Measurements from ENCODE around the gene FAM76B. TPM values are rescaled to one million over a fixed set of nuclear protein-coding genes. Genes with fewer than 3 reads are reported as not detected.

FAM76B gene
- polyA plus RNA-seq, 1 donor (not counting 4 experiments of a cell fraction or from before 2014, with no cell fraction given) = 17.4 TPM

GRCh38 chr11:95725196-95725595 lies 64.4 kb downstream of the FAM76B start:
- TF ChIP-seq, protein P1, sequence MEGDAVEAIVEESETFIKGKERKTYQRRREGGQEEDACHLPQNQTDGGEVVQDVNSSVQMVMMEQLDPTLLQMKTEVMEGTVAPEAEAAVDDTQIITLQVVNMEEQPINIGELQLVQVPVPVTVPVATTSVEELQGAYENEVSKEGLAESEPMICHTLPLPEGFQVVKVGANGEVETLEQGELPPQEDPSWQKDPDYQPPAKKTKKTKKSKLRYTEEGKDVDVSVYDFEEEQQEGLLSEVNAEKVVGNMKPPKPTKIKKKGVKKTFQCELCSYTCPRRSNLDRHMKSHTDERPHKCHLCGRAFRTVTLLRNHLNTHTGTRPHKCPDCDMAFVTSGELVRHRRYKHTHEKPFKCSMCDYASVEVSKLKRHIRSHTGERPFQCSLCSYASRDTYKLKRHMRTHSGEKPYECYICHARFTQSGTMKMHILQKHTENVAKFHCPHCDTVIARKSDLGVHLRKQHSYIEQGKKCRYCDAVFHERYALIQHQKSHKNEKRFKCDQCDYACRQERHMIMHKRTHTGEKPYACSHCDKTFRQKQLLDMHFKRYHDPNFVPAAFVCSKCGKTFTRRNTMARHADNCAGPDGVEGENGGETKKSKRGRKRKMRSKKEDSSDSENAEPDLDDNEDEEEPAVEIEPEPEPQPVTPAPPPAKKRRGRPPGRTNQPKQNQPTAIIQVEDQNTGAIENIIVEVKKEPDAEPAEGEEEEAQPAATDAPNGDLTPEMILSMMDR (optimal IDR thresholded peaks at IDR 0.05 in 1 of 3, IDR thresholded peaks at IDR 0.05 in 1 of 3, conservative IDR thresholded peaks at IDR 0.05 in 1 of 3; ENCODE audit: extremely low read depth in 1 of 3, insufficient read depth in 2 of 3, low read length in 3 of 3) = no peak
- TF ChIP-seq EZH2 (IDR thresholded peaks at IDR 0.05; ENCODE audit: low read length) = no peak
- Histone ChIP-seq H3K27me3 (ENCODE audit: control insufficient read depth, extremely low read depth, insufficient read depth, low read length) (no peaks in the 10 kb centered on the region), H3K36me3 (ENCODE audit: control insufficient read depth in 2 of 2, extremely low read depth in 1 of 2, insufficient read depth in 2 of 2, low read length in 2 of 2) (no peaks in the 10 kb centered on the region), H3K4me2 (ENCODE audit: control insufficient read depth, extremely low read depth, insufficient read depth, low read depth, low read length) (no peak overlapping the region), H4K20me1 (ENCODE audit: control insufficient read depth, extremely low read depth, insufficient read depth, low read length) (no peaks in the 10 kb centered on the region), H3K4me1 (ENCODE audit: control insufficient read depth, extremely low read depth, insufficient read depth, low read length) (no peaks in the 10 kb centered on the region), H3K4me3 (ENCODE audit: control insufficient read depth in 2 of 3, extremely low read depth in 1 of 3, insufficient read depth in 2 of 3, low read depth in 1 of 3, low read length in 3 of 3) (no peak overlapping the region), H3K9me1 (ENCODE audit: control insufficient read depth, extremely low read depth, insufficient read depth, low read length) (no peaks in the 10 kb centered on the region), H3K27ac (ENCODE audit: control insufficient read depth, insufficient read depth, low read length) (no peak overlapping the region), H3K9me3 (ENCODE audit: control insufficient read depth, low read depth, low read length) (no peaks in the 10 kb centered on the region), H3K9ac (ENCODE audit: control insufficient read depth, extremely low read depth, insufficient read depth, low read length) (no peak overlapping the region), H3K79me2 (ENCODE audit: control insufficient read depth, insufficient read depth, low read length) (no peaks in the 10 kb centered on the region), H2AFZ (ENCODE audit: control insufficient read depth, low read length) (no peak overlapping the region)
- DNase-seq (ENCODE audit: low read depth, low spot score) (no peak), FAIRE-seq (no peak)
- dilution Hi-C loops (cut with MboI; ENCODE audit: extremely low pct_ligation_motif_present, low sequenced_read_pairs) = no loop called here

DNA sequence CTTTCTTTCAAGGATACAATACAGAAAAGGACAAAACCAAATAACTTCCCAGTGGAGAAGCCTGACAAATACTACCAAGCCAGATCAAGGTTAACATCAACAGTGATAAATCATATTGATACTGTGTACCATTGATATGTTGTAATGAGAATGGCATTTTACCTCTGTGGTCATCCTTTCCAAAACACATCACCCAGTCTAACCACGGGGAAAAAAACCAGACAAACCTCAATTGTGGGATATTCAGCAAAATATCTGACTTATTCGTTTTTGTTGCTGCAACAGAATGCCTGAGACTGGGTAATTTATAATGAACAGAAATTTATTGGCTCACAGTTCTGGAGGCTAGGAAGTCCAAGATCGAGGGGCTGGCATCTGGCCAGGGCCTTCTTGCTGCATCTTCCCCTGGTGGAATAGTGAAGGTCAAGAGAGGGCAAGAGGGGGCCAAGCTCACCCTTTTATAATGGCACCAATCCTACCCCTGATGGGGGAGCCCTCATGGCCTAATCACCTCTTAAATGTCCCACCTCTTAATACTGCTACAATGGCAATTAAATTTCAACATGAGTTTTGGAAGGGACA lies 66.1 kb downstream of the FAM76B start:
- dilution Hi-C loops (cut with MboI; ENCODE audit: extremely low pct_ligation_motif_present, low sequenced_read_pairs) = no loop called here
- no peaks in the 10 kb centered on the region for H3K9me1 ChIP-seq (ENCODE audit: control insufficient read depth, extremely low read depth, insufficient read depth, low read length)
- no peaks in the 10 kb centered on the region for H3K27me3 ChIP-seq (ENCODE audit: control insufficient read depth, extremely low read depth, insufficient read depth, low read length)
- no peak for TF ChIP-seq EZH2 (IDR thresholded peaks at IDR 0.05; ENCODE audit: low read length)
- TF ChIP-seq, protein P1 (optimal IDR thresholded peaks at IDR 0.05 in 1 of 3, IDR thresholded peaks at IDR 0.05 in 1 of 3, conservative IDR thresholded peaks at IDR 0.05 in 1 of 3; ENCODE audit: extremely low read depth in 1 of 3, insufficient read depth in 2 of 3, low read length in 3 of 3) = no peak
- FAIRE-seq (no peak), DNase-seq (ENCODE audit: low read depth, low spot score) (no peak)
- H4K20me1 ChIP-seq (ENCODE audit: control insufficient read depth, extremely low read depth, insufficient read depth, low read length) = no peaks in the 10 kb centered on the region
- H3K4me1 ChIP-seq (ENCODE audit: control insufficient read depth, extremely low read depth, insufficient read depth, low read length) = no peaks in the 10 kb centered on the region
- no peaks in the 10 kb centered on the region for H3K79me2 ChIP-seq (ENCODE audit: control insufficient read depth, insufficient read depth, low read length)
- H3K9me3 ChIP-seq (ENCODE audit: control insufficient read depth, low read depth, low read length) = no peaks in the 10 kb centered on the region
- no peaks in the 10 kb centered on the region for H3K36me3 ChIP-seq (ENCODE audit: control insufficient read depth in 2 of 2, extremely low read depth in 1 of 2, insufficient read depth in 2 of 2, low read length in 2 of 2)
- no peak overlapping the region for H3K4me2 ChIP-seq (ENCODE audit: control insufficient read depth, extremely low read depth, insufficient read depth, low read depth, low read length)
- H2AFZ ChIP-seq (ENCODE audit: control insufficient read depth, low read length) = no peak overlapping the region
- no peak overlapping the region for H3K27ac ChIP-seq (ENCODE audit: control insufficient read depth, insufficient read depth, low read length)
- no peak overlapping the region for H3K4me3 ChIP-seq (ENCODE audit: control insufficient read depth in 2 of 3, extremely low read depth in 1 of 3, insufficient read depth in 2 of 3, low read depth in 1 of 3, low read length in 3 of 3)
- H3K9ac ChIP-seq (ENCODE audit: control insufficient read depth, extremely low read depth, insufficient read depth, low read length) = no peak overlapping the region

All from keratinocyte (primary cell).